Stimulated activated CD4-positive, alpha-beta T cell treated with anti-CD3 and anti-CD28 coated beads, Interleukin-1b, Interleukin-23, amount 100 ng/mL, for 1 hour (primary cell): ENCODE measurements around the gene WAPL.

ENCODE experiments used
- DNase-seq, 2 donors: peaks; one replicate each; pipeline ENCODE4 v3.0.0-alpha.2; 2020; ENCODE audit warnings: low read depth in 2 of 2

The WAPL gene

DNA sequence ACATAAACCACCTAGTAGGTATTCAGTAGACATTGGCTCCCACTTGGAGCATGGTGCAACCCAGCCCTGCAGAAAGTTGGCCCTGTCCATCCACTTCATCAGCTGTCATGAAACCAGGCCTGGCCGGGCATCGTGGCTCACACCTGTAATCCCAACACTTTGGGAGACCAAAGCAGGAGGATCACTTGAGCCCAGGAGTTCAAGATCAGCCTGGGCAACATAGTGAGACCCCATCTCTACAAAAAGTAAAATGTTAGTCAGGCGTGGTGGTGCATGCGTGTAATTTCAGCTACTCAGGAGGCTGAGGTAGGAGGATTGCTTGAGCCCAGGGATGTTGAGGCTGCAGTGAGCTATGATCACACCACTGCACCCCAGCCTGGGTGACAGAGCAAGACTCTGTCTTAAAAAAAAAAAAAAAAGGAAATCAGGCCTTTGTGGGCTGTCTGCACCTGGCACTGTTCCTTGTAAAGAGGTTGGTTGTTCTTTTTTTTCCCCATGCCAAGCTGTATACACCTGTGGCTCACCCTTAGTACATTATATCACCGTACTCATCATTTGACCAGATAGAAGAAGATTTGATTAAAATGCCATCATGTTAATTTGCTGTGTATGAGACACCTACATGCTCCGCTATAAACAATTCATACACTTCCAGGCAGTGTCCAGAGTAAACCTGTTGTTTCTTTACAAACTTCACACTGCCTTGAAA, 109.6 kb downstream of the WAPL start:
- DNase-seq = no peak

DNA sequence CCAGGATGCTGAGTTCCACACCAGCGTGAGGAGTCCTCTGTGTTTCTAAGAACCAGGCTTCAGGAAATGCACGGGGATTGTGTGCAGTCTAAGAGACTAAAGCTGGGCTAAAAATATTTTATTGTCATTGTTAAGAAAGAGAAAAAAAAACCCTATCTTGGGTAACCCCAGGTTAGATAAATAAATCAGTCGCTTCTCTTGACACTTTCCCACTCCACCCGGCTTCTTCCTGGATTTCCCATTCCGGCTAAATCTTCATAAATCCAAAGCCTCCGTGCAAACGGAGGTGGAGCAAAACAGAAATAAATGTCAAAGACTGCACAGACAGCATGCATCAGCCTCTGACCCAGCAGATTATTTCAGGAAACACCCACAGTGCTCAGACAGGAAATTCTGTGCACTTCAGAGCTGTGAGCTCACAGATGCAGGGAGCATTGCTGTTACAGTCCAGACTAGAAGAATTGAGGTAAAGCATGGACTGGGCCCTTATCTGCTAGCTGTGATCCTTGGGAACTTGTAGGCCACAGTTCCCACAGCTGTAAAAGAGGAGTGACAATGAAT, 110.2 kb downstream of the WAPL start:
- DNase-seq = no peak

DNA sequence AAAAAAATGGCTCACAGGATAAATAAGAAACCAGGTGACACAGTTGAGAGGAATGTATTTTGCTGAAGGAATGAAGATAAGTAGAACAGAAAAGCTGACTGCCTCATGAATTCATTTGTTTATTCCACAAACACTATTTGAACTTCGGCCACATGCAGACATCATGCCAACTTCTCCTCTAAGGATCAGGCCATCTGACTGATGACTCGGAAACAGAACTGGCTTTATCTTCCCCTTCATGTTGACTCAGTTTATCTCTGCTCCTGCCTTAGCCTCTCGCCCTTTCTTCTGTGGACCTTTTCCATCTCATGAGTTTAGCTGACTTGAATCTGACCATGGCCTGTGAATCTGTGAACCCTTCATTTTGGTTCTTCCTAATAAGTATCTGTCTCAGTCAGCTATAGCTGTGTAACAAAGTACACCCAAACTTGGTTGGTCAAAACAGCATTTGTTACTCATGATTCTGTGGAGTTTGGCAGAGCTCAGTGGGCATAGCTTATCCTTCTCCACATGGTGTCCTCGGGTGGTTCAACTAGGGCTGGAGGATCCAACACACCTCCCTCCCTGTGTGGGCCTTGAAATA, 111.0 kb downstream of the WAPL start:
- no peak for DNase-seq

DNA sequence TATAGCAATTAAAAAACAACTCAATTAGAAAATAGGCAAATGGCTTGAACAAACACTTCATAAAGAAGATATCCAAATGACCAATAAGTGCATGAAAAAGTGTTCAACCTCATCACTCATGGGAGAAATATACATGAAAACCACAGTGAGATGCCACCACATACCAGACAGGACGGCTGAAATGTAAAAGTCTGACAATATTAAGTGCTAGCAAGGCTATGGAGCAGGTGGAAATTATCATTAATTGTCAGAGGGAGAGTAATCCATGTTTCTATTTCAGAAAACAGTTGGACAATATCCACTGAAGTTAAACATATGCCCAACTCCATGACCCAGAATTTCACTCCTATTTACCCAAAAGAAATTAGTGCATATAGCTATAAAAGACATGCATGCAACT, 112.4 kb downstream of the WAPL start:
- DNase-seq = no peak

DNA sequence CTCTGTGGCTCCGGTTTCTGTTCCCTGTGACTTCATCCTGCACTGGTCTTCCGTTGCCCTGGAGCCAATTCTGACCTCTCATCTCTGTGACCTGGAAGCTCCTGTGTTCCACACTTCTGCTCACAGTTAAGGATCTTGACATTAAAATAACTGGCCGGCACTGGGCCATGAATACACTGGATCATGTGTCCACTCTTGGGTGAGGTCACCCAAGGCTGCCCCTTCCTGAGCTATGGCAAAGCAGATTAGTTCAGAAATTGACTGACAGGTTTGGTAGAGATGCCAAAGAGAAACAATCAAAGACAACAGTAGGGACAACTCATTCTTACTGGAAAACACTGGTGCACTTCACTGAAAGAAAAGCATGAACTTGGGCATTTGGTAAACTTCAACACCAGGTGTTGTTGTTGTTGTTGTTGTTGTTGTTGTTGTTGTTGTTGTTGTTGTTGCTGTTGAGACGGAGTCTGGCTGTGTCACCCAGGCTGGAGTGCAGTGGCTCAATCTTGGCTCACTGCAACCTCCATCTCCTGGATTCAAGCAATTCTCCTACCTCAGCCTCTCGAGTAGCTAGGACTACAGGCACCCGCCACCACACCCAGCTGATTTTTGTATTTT, 118.3 kb downstream of the WAPL start:
- no peak for DNase-seq

DNA sequence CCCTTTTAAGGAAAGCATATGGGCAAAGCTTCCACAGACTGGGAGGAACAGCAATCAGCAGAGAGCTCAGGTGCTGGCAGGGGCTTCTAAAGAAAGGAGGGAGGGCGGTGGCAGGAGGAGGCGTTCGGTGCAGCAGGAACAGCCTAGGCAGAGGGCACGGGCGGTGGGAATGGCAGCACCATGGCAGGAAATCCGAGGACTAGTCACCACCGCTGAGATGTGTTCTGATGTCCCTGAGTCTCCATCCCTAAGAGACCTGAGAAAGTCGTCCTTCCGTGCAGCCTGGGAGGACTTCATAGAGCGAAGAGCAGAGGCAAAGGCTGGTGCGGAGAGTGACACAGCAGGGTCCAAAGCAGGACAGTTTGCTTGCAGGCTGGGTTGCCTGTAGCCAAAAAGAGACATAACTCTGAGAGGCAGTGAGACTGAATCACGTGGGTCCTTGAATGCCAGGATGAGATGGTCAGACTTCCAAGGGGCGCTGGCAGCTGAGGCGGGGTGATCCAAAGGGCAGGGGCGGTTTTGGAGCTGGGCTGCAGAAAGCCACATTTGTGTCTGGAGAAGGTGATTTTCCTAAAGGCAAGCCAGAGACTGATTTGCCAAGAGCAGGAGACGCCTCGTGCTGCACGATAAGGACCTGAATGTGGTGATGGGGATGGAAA, 119.2 kb downstream of the WAPL start:
- no peak for DNase-seq

GRCh38 chr10:86401588-86402282, 119.9 kb downstream of the WAPL start:
- no peak for DNase-seq

DNA sequence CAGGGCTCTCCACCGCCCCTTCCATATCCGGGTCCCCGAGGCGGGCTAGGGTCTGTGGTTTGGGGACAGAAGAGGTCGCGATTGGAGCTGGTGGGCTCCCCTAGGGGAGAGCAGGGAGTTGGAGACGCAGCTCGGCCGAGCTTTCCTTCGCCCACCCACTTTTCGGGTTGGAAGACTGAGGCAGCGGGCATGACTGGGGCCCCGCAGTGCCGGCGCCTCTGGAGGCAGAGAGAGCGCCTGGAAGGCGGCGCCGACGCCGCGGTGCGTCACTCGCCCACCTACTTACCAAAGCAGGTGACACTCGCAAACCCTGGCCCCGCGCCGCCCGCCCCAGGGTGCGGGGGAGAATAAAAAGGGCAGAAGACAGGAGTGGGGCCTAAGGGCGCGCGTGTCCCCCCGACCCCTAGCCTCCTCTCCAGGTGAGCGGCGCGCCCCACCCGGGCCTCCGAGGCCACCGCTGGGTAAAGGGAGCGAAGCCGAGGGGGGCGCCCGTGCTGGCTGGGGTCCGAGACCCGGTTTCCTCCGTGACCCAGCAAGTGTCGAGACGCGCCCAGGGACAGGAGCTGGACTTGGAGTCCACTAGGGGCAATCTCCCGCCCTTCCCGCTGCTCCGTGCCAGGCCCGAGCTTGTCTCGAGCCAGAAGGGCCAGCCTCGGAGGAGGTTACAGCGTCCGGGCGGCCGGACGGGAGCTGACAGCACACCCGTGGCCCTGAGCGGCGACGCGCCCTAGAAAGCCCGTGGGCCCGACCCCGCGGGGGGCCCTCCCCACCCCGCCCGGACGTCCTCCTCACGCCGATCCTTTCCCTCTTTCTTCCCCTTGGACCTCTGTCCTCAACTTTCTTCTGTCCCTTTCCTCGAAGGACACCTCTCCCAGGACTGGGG, 120.6 kb downstream of the WAPL start:
- peak; percentile 18 to 60 for DNase-seq

- DNase-seq = peak; percentile 83 to 95
Measured at GRCh38 chr10:86399879-86400704, 121.5 kb downstream of the WAPL start.

DNA sequence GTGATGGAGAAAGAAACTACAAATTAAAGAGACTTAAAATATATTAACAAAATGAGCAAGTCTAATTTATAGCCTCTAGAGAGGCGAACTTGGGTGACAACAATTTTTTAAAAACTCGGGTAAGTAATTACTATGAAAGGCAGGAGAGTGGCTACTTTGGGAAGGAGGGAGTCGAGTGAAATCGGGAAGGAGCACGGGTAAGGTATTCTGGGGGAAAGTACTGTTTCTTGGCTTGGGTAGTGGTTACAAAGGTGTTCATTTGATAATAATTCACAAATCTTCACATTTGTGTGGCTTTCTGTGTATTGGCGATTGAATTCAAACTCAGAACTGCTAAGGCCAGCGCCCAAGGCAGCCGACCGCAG, 122.1 kb downstream of the WAPL start:
- no peak for DNase-seq

GRCh38 chr10:86397120-86397519, 124.5 kb downstream of the WAPL start:
- DNase-seq = no peak

DNA sequence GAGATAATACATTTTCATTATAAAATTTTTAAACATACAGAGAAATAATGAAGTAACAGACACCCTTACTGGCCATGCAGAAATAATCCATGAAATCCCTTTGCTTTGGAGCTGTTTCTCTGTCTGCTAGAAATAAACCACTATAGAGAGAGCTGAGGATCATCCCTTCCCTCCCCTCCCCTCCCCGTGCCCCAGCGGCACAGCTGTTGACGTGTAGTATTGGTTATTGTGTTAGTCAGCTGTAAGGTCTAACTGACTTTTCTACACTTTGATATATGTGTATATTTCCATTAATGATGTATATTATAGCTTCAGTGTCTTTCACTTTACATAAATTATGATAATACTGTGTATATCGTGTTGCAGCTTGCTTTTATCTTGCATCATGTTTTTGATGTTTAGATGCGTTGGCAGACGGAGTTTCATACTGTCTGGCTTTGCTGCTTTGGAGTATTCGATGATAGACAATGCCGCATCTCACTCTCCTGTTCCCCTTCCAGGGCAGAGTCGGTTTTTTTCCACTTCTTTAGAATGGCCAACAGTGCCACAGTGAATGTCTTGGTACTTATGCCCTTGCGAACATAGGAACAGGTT, 127.6 kb downstream of the WAPL start:
- no peak for DNase-seq

GRCh38 chr10:86393362-86393761, 128.2 kb downstream of the WAPL start:
- DNase-seq = no peak

DNA sequence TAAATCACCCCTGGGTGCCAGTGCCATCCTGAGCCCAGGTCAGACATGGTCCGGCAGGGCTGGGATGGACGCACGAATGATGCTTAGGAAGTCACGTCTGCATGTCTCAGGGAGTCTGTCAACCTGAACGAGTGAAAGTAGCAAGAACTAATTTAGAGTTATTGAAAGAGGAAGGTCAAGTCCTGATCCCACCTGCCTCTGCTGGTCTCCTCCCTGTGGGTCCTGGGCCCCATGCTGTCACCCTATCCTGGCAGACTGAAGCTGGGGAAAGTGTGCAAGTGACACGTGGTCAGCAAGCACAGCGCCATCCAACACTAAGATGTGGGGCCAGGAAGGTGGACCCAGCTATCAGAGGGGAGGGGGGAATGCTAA, 128.9 kb downstream of the WAPL start:
- no peak for DNase-seq

DNA sequence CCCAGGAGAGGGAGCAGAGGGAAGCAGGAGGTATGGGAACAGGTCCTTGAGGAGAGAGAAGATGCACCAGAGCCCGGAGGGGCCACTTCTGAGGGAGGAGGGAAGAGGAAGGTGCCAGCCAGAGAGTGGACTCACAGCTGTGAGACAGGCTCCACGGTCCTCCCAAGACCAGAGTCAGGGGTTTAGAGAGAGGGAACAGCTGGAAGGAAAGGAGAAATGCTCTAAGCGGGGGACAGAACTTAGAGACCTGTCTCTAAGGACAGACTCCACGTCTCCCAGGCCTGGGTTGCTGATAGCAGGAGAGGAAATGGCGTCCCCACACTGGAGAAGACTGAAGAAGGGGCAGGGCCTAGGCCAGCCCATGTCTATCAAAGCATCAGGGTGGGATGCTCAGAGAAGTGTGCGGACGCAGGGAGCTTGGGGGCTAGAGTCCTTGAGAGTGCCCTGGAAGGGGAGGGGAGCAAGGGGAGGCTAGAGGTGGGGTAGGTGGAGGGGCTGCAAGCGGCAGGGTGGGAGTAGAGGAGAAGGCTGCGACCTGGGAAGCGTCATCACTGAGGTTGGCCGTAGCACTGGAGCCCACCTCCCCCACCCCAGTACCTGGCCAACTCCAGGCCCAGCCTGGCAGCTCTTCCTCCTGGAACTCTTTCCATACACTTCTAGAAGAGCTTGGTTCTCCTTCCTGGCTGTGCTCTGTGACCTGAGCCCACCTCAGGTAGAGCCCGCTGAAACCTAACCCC, 129.4 kb downstream of the WAPL start:
- no peak for DNase-seq

GRCh38 chr10:86391236-86391840, 130.3 kb downstream of the WAPL start:
- DNase-seq = no peak

GRCh38 chr10:86390337-86391120, 131.1 kb downstream of the WAPL start:
- DNase-seq = no peak
